Progenitor cell of endocrine pancreas (in vitro differentiated cells): Measurements from ENCODE around the gene SULT1C2. TPM values are rescaled to one million over a fixed set of nuclear protein-coding genes. Genes with fewer than 3 reads are reported as not detected.

Experiments used
- DNase-seq: peaks from one replicate; pipeline ENCODE4 v3.0.0; 2021; ENCODE audit warnings: low spot score; ENCODE audit not compliant: unreplicated experiment
- H3K27ac Mint-ChIP-seq: 2 replicates; pipeline ENCODE4 v1.8.0; 2021; ENCODE audit warnings: mild to moderate bottlenecking, moderate library complexity, mixed read lengths
- H3K27me3 Mint-ChIP-seq: 2 replicates; pipeline ENCODE4 v1.8.0; 2021; ENCODE audit warnings: mixed read lengths
- H3K36me3 Mint-ChIP-seq: 2 replicates; pipeline ENCODE4 v1.8.0; 2022; ENCODE audit warnings: mixed read lengths; ENCODE audit not compliant: insufficient read depth
- H3K4me1 Mint-ChIP-seq: 2 replicates; pipeline ENCODE4 v1.8.0; 2021; ENCODE audit warnings: low read depth, mixed read lengths
- H3K4me3 Mint-ChIP-seq: 2 replicates; pipeline ENCODE4 v1.8.0; 2021; ENCODE audit warnings: low read depth, mild to moderate bottlenecking, moderate library complexity, mixed read lengths
- H3K9me3 Mint-ChIP-seq: 2 replicates; pipeline ENCODE4 v1.8.0; 2021; ENCODE audit warnings: low read depth, mixed read lengths
- CTCF ChIP-seq: fragments of 200-600 bp; sonication (generic); IDR thresholded peaks from one replicate; pipeline ENCODE4 v1.5.0; 2021; ENCODE audit warnings: antibody characterized with exemption, mild to moderate bottlenecking; ENCODE audit not compliant: unreplicated experiment
- total RNA-seq: library from RNA; stranded (reverse); gene quantifications from 2 replicates; pipeline ENCODE4 v1.2.1, GENCODE V29; 2021

Gene SULT1C2
- total RNA-seq, 1 donor from 2014 or later = 15.4 TPM

DNA sequence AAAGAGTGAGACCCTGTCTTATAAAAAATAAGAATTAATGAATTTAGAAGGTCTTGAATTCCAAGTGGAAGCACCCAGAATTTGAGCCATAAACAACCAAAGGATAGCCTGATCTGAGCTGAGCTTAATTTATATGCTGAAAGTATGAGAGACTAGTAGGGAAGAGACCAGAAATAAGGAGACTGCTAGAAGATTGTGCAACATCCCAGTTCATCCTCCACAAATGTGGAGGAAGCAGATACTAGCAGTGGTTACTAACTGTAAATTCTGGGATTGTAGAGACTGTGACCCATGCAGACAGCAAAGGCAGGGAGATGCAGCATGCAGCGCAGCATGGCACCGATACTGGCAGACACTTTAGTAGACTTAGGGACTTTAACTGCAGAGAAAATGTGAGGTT is 1.5 kb upstream of the SULT1C2 start:
- Mint-ChIP-seq H3K4me3 (no peak overlapping the region), H3K27me3 (no peaks in the 10 kb centered on the region), H3K27ac (no peak overlapping the region), H3K9me3 (peaks cover 16% of the 10 kb centered on the region), H3K36me3 (peaks cover 28% of the 10 kb centered on the region), H3K4me1 (peaks cover 29% of the 10 kb centered on the region)
- no peak for TF ChIP-seq CTCF
- DNase-seq = no peak

DNA sequence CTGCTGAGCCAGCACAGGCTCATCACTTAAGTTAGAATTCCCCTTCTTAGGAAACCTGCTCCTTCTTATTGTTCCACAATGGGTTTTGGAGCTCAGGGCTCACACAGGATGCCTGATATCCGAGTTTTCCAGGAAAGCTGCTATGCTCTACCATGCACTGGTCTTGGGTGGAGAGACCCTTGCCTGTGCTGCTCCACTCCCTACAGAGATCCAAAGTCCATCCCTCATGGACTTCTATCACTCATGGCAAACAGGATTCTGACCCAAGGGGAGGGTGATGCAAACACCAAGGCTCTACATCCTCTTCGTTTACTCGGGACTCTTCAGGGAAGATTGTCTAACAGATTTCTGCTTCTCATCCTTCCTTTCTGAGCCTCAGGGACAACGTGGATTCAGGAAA is 5.2 kb downstream of the SULT1C2 start:
- no peak overlapping the region for H3K27ac Mint-ChIP-seq
- peaks cover 8% of the 10 kb centered on the region for H3K9me3 Mint-ChIP-seq
- peaks cover 26% of the 10 kb centered on the region for H3K36me3 Mint-ChIP-seq
- H3K4me3 Mint-ChIP-seq = no peak overlapping the region
- H3K27me3 Mint-ChIP-seq = no peaks in the 10 kb centered on the region
- peaks cover 23% of the 10 kb centered on the region for H3K4me1 Mint-ChIP-seq
- no peak for TF ChIP-seq CTCF
- no peak for DNase-seq

DNA sequence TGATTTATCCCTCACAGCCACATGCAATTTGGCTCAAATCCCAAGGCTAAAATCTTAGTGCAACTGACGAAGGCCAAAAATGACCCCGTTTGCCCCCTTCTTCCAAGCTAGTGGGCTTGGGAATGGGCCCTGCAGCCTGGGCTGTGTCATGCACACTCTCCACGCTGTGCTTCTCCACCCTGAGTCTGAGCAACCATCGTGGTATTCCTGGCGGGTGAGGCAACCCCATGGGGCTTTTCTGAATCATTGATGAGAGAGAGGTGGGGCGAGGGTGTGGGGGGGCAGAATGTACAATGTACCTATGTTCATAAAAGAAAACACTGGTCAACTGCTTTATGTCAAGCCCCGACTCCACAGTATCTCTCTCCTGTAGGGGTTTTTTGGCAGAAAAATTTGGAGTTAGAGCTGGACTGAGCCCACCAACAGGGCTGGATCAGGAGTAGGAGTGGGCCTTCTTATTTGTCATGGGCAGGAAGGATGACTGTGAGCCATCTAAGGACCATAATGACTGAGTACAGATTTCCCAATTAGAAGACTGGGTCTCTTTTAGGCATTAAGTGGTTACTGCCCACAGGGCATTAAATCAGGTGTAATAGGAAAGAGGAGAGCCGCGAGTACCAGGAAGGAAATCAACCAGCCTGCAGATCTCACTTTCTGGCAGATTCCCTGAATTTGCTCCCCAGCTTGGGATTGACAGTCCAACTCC is 8.9 kb downstream of the SULT1C2 start:
- peaks cover 11% of the 10 kb centered on the region for H3K4me1 Mint-ChIP-seq
- DNase-seq = no peak
- no peaks in the 10 kb centered on the region for H3K27me3 Mint-ChIP-seq
- peaks cover 30% of the 10 kb centered on the region for H3K36me3 Mint-ChIP-seq
- TF ChIP-seq CTCF = no peak
- no peak overlapping the region for H3K27ac Mint-ChIP-seq
- peaks cover 7% of the 10 kb centered on the region for H3K9me3 Mint-ChIP-seq
- H3K4me3 Mint-ChIP-seq = no peak overlapping the region

GRCh38 chr2:108301558-108301957 is 12.9 kb downstream of the SULT1C2 start:
- TF ChIP-seq CTCF = no peak
- no peak for DNase-seq
- no peaks in the 10 kb centered on the region for H3K27me3 Mint-ChIP-seq
- peaks cover 1% of the 10 kb centered on the region for H3K4me1 Mint-ChIP-seq
- peaks cover 7% of the 10 kb centered on the region for H3K9me3 Mint-ChIP-seq
- peak overlapping the region; percentile 54 for H3K27ac Mint-ChIP-seq
- peaks cover 31% of the 10 kb centered on the region for H3K36me3 Mint-ChIP-seq
- H3K4me3 Mint-ChIP-seq = no peak overlapping the region

DNA sequence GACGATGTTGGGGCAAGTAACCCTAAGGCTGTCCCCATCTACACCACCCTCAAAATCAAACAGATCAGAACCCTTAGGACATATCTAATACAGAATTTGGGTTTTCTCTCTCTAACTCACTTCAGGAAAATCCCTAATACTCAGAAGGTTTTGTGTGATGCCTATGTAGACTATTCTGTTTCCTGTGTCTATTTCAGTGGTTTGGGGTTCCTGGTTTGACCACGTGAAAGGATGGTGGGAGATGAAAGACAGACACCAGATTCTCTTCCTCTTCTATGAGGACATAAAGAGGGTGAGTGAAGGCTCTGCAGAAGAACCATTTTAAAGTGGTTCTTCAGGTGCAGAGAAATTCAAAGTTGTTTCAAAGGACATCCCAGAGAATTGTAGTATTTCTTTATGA is 16.3 kb downstream of the SULT1C2 start:
- TF ChIP-seq CTCF = no peak
- H3K27ac Mint-ChIP-seq = no peak overlapping the region

More for the DNA sequence above, 16.3 kb downstream of the SULT1C2 start:
- no peak overlapping the region for H3K4me3 Mint-ChIP-seq
- peaks cover 9% of the 10 kb centered on the region for H3K4me1 Mint-ChIP-seq
- H3K36me3 Mint-ChIP-seq = peaks cover 33% of the 10 kb centered on the region
- no peak for DNase-seq
- H3K9me3 Mint-ChIP-seq = peaks cover 7% of the 10 kb centered on the region
- no peaks in the 10 kb centered on the region for H3K27me3 Mint-ChIP-seq
